Erythroblast (primary cell): ENCODE measurements around the gene PLCG1.
"Not testable (repeated sequence)": the region's sequence is repeated elsewhere in the genome, so short reads cannot be mapped to it uniquely, and the experiment has no call there.

Source experiments
- DNase-seq, 2 experiments: peaks; one replicate each; lab custom pipeline; 2025; lab: John Stamatoyannopoulos, UW
- GATA1 ChIP-seq: IDR thresholded peaks from 2 replicates; pipeline ENCODE4 v1.6.1; 2011; ENCODE audit warnings: low read depth, mild to moderate bottlenecking, control low read depth, low read length, moderate library complexity
- POLR2A ChIP-seq: IDR thresholded peaks from 2 replicates; pipeline ENCODE4 v1.6.1; 2011; ENCODE audit warnings: mild to moderate bottlenecking, low read length

The PLCG1 gene

GRCh38 chr20:41111578-41111951 is 25.8 kb upstream of the PLCG1 start:
- DNase-seq: no peak
- TF ChIP-seq POLR2A (no peak), GATA1 (no peak)

- no peak for TF ChIP-seq GATA1
- no peak for TF ChIP-seq POLR2A
- DNase-seq: peak; percentile 75 to 91
These were observed 20.9 kb upstream of the PLCG1 start for GRCh38 chr20:41116282-41116956.

DNA sequence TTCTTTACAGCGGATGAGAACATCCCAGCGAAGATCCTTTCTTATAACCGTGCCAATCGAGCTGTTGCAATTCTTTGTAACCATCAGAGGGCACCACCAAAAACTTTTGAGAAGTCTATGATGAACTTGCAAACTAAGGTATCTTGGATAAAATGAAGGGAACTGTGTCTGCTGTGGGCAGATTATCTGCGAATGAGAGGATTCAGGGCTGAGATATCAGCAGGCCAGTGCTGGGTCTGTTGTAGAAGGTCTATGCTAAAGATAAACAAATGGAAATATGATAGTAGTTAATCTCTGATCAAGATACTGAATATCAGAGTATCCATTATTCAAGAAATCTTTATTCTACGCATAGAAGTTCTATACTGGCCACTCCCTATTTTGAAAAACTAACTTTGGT is 19.2 kb upstream of the PLCG1 start:
- DNase-seq: peak; percentile 77 to 93

- DNase-seq: peak; percentile 46 to 49
- no peak for TF ChIP-seq POLR2A
- TF ChIP-seq GATA1: no peak
These were observed 18.7 kb upstream of the PLCG1 start for GRCh38 chr20:41118632-41119031.

- DNase-seq: no peak
- TF ChIP-seq GATA1 (no peak), POLR2A (no peak)
These were observed 17.5 kb upstream of the PLCG1 start for GRCh38 chr20:41119614-41120561.

- DNase-seq: no peak
- TF ChIP-seq GATA1: no peak
- TF ChIP-seq POLR2A: no peak
These were observed 15.9 kb upstream of the PLCG1 start for GRCh38 chr20:41121399-41121798.

DNA sequence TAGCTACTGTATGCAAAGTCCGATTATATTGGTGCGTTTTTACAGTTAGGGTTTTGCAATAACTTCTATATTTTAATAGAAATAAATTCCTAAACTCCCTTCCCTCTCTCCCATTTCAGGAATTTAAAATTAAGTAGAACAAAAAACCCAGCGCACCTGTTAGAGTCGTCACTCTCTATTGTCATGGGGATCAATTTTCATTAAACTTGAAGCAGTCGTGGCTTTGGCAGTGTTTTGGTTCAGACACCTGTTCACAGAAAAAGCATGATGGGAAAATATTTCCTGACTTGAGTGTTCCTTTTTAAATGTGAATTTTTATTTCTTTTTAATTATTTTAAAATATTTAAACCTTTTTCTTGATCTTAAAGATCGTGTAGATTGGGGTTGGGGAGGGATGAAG is 13.7 kb upstream of the PLCG1 start:
- TF ChIP-seq GATA1 (no peak), POLR2A (no peak)
- DNase-seq: no peak

GRCh38 chr20:41124451-41125094 is 12.8 kb upstream of the PLCG1 start:
- DNase-seq: no peak

DNA sequence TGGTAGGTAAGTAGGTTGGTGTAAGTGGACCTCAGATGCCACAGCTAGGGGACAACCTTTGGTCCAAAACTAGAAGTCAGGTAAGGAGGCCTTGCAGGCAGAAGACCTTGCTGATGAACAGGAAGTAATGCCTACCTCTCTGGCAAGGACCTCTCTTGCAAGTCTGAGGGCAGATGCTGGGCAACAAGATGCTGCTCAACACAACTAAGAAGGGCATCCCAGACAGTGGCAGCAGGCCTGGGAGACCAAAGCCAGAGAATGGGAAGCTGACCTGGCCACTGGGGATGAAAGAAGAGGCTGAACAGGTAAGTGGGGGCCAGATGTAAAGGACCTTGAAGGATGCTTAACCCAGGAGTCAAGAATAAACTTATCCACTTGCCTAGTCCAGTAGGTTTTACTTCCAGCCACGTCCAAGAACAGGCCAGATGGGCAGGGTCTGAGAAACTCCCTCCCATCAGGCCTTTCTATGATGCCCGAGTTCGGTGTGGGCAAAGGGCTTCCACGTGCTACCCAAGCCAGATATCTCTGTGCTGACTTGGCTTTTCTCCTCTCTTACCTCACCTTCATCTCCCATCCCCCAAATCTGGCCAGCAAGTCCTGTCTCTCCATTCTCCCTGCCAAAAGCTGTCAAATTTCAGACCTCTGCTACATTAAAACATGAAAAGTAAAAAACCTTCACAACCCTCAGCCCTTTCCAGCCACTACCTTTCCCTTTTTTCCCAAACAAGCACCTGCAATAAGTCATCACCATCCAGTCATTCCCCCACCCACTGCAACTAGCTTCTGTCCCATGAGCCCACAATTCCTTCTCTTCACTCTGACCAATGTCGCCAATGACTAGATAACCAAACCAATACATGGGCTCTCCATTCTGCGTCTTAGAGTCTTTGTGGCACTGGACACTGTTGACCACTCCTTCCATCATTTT is 11.5 kb upstream of the PLCG1 start:
- DNase-seq: no peak
- TF ChIP-seq POLR2A (no peak), GATA1 (no peak)

More at GRCh38 chr20:41124451-41125094, 12.8 kb upstream of the PLCG1 start:
- TF ChIP-seq POLR2A: no peak
- no peak for TF ChIP-seq GATA1

GRCh38 chr20:41126719-41127118 is 10.6 kb upstream of the PLCG1 start:
- TF ChIP-seq GATA1 (no peak), POLR2A (no peak)
- DNase-seq: no peak

DNA sequence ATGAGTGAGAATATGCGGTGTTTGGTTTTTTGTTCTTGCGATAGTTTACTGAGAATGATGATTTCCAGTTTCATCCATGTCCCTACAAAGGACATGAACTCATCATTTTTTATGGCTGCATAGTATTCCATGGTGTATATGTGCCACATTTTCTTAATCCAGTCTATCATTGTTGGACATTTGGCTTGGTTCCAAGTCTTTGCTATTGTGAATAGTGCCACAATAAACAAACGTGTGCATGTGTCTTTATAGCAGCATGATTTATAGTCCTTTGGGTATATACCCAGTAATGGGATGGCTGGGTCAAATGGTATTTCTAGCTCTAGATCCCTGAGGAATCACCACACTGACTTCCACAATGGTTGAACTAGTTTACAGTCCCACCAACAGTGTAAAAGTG is 9.0 kb upstream of the PLCG1 start:
- not testable (repeated sequence) for DNase-seq

- TF ChIP-seq POLR2A (no peak), GATA1 (no peak)
- no peak for DNase-seq
These were observed 5.6 kb upstream of the PLCG1 start for GRCh38 chr20:41131594-41132387.

DNA sequence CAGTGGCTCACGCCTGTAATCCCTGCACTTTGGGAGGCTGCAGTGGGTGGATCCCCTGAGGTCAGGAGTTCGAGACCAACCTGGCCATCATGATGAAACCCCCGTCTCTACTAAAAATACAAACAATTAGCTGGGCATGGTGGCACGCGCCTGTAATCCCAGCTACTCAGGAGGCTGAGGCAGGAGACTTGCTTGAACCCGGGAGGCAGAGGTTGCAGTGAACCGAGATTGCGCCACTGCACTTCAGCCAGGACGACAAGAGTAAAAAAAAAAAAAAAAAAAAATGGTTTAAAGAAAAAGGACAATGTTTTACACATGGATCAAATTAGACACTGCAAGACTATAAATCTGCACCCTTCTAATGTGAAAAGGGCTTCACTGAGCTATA is 5.0 kb upstream of the PLCG1 start:
- not testable (repeated sequence) for DNase-seq
